Gastroesophageal sphincter (tissue), 4 donors: ENCODE data around the gene USP40. TPM values are rescaled to one million over a fixed set of nuclear protein-coding genes. Genes with fewer than 3 reads are reported as not detected.
"Not testable (repeated sequence)": the region's sequence is repeated elsewhere in the genome, so short reads cannot be mapped to it uniquely, and the experiment has no call there.

Experiments
- ATAC-seq: fragments of 150-250 bp; one replicate; pipeline ENCODE4 v1.9.1; 2016; ENCODE audit warnings: mild to moderate bottlenecking, moderate library complexity
- H3K27ac ChIP-seq, 4 donors: fragments of 200-600 bp; sonication (generic) in 3 of 4; 1 replicate in 3 of 4; 2 replicates in 1 of 4; pipeline ENCODE4 v1.5.1; 2016 to 2019
- H3K27me3 ChIP-seq: fragments of 200-600 bp; sonication (generic); one replicate; pipeline ENCODE4 v1.5.1; 2019
- H3K36me3 ChIP-seq, 2 donors: fragments of 200-600 bp; sonication (generic); one replicate each; pipeline ENCODE4 v1.5.1; 2019; ENCODE audit warnings: control low read depth in 1 of 2
- H3K4me1 ChIP-seq, 3 donors: fragments of 200-600 bp; sonication (generic); 1 replicate in 2 of 3; 2 replicates in 1 of 3; pipeline ENCODE4 v1.5.1; 2016 to 2019; ENCODE audit warnings: control low read depth in 2 of 3
- H3K4me3 ChIP-seq, 2 donors: fragments of 200-600 bp; sonication (generic); one replicate each; pipeline ENCODE4 v1.5.1; 2019; ENCODE audit warnings: mild to moderate bottlenecking in 1 of 2, moderate library complexity in 1 of 2
- H3K9me3 ChIP-seq, 3 donors: fragments of 200-600 bp; sonication (generic); one replicate each; pipeline ENCODE4 v1.5.1; 2017 to 2019; ENCODE audit warnings: control low read depth in 2 of 3
- EP300 ChIP-seq: sonication (generic); formaldehyde crosslinking; IDR thresholded peaks from one replicate; pipeline ENCODE4 v1.6.1; 2017; ENCODE audit warnings: antibody characterized with exemption, mild to moderate bottlenecking
- POLR2A ChIP-seq, 2 donors: fragments of 450-650 bp; IDR thresholded peaks; one replicate each; pipeline ENCODE4 v1.6.1; 2017; ENCODE audit warnings: antibody characterized with exemption in 2 of 2, mild to moderate bottlenecking in 2 of 2, moderate library complexity in 1 of 2
- POLR2AphosphoS5 ChIP-seq: sonication (generic); formaldehyde crosslinking; IDR thresholded peaks from one replicate; pipeline ENCODE4 v1.6.1; 2017; ENCODE audit warnings: antibody characterized with exemption
- WGBS, 2 donors: methylation state at CpG; one replicate each; pipeline ENCODE4 v1.1.5; 2018; ENCODE audit warnings: low coverage in 1 of 2; 5-methylcytosine and 5-hydroxymethylcytosine counted together
- total RNA-seq, 4 donors: library from RNA; depleted of rRNA; stranded (reverse); fragments of >200 nt; gene quantifications; one replicate each; pipeline ENCODE4 v1.1.0, GENCODE V29; 2016
- TF ChIP-seq, protein P1 (sequence below), 4 experiments: fragments of 200-600 bp in 2 of 4; fragments of 450-650 bp in 2 of 4; sonication (generic) in 1 of 4; IDR thresholded peaks; one replicate each; pipeline ENCODE4 v1.5.1; 2017 to 2019; ENCODE audit warnings: antibody characterized with exemption in 4 of 4, mild to moderate bottlenecking in 2 of 4, moderate library complexity in 2 of 4

USP40 gene
- total RNA-seq, 4 donors from 2014 or later = 13.5 to 52.6 (median 18.2) TPM

DNA sequence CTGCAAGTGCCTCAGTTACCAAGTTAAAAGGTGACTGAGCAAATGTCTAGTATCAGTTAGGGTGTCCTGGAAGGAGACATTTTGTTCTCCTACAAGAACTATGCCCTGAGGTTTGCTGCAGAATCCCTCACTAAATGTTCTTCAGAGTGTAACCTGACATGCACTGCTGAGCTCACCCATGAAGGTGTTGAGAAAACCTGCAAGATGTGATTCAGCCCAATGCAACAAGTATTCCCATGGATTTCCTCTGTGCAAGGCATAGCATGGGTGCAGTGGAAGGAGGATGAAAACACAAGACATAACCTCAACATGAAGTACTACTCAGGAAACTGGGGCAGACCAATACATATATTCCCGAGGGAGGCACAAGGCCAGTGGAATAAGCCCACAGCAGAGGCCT, 35.5 kb upstream of the USP40 start:
- H3K4me3 ChIP-seq = no peak overlapping the region
- no peaks in the 10 kb centered on the region for H3K4me1 ChIP-seq
- H3K9me3 ChIP-seq = no peaks in the 10 kb centered on the region
- H3K27ac ChIP-seq = no peak overlapping the region
- no peaks in the 10 kb centered on the region for H3K27me3 ChIP-seq
- no peaks in the 10 kb centered on the region for H3K36me3 ChIP-seq
- WGBS, 2 donors = 71 to 88% methylated on average over 1 of the region's 1 CpG
- TF ChIP-seq EP300 (no peak), POLR2A (IDR thresholded peaks at IDR 0.05) (no peak), POLR2AphosphoS5 (no peak)
- TF ChIP-seq, protein P1, sequence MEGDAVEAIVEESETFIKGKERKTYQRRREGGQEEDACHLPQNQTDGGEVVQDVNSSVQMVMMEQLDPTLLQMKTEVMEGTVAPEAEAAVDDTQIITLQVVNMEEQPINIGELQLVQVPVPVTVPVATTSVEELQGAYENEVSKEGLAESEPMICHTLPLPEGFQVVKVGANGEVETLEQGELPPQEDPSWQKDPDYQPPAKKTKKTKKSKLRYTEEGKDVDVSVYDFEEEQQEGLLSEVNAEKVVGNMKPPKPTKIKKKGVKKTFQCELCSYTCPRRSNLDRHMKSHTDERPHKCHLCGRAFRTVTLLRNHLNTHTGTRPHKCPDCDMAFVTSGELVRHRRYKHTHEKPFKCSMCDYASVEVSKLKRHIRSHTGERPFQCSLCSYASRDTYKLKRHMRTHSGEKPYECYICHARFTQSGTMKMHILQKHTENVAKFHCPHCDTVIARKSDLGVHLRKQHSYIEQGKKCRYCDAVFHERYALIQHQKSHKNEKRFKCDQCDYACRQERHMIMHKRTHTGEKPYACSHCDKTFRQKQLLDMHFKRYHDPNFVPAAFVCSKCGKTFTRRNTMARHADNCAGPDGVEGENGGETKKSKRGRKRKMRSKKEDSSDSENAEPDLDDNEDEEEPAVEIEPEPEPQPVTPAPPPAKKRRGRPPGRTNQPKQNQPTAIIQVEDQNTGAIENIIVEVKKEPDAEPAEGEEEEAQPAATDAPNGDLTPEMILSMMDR (IDR thresholded peaks at IDR 0.05) = no peak
- no peak for ATAC-seq

DNA sequence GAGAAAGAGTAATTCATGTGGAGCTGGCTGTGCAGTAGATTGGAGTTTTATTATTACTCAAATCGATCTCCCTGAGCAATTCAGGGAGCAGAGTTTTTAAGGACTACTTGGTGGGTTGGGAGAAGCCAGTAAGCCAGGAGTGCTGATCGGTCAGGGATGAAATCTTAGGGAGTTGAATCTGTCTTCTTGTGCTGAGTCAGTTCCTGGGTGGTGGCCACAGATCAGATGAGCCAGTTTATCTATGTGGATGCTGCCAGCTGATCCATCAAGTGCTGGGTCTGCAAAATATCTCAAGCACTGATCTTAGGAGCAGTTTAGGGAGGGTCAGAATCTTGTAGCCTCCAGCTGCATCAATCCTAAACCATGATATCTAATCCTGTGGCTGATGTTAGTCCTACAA, 33.8 kb upstream of the USP40 start:
- H3K36me3 ChIP-seq = no peaks in the 10 kb centered on the region
- H3K27ac ChIP-seq = no peak overlapping the region
- no peak for ATAC-seq
- H3K4me1 ChIP-seq = no peaks in the 10 kb centered on the region
- TF ChIP-seq EP300 = no peak
- TF ChIP-seq, protein P1 (IDR thresholded peaks at IDR 0.05) = no peak
- no peak for TF ChIP-seq POLR2A (IDR thresholded peaks at IDR 0.05)
- TF ChIP-seq POLR2AphosphoS5 = no peak
- no peak overlapping the region for H3K4me3 ChIP-seq
- H3K27me3 ChIP-seq = no peaks in the 10 kb centered on the region
- no peaks in the 10 kb centered on the region for H3K9me3 ChIP-seq
- 40 to 100% methylated on average over 1 of the region's 2 CpGs for WGBS, 2 donors

DNA sequence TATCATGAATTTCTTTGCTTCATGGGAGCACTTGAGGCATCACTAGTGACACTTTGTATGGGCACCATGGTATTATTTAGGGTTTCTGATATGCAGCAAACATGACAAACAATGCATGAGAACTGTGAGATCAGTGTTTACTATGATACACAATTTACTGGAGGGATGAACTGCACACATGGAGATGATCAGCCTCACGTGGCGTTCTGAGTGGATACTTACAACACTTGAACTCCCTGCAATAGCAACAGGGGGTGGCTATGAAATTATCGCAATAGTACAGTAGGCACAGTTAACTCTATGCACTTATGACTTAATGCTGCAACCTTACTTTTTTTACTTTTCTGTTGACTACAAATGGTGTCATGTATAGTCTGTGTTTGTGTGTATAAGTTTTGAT, 32.4 kb upstream of the USP40 start:
- H3K27me3 ChIP-seq = no peaks in the 10 kb centered on the region
- H3K4me3 ChIP-seq = no peak overlapping the region
- H3K9me3 ChIP-seq = no peaks in the 10 kb centered on the region
- H3K4me1 ChIP-seq = no peaks in the 10 kb centered on the region
- WGBS, 2 donors = 76% methylated on average over 3 of the region's 3 CpGs
- ATAC-seq = no peak
- TF ChIP-seq POLR2A (IDR thresholded peaks at IDR 0.05) = no peak
- TF ChIP-seq, protein P1 (IDR thresholded peaks at IDR 0.05) = no peak
- TF ChIP-seq EP300 = no peak
- no peak for TF ChIP-seq POLR2AphosphoS5
- H3K36me3 ChIP-seq = no peaks in the 10 kb centered on the region
- H3K27ac ChIP-seq = no peak overlapping the region

DNA sequence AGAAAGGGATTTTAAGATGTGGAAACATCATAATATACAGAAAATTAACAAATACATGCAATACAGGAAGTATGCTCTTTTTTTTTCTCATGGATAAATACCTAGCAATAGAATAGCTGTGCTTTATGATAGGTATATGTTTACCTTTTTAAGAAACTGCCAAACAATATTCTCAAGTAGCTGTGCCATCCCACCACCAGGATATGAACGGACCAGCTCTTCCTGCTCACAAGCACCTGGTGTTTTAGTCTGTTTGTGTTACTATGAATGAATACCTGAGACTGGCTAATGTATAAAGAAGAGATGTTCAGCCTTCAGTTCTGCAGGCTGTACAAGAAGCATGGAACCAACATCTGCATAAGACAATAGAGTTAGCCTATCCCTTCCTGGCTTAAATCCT, 30.9 kb upstream of the USP40 start:
- TF ChIP-seq, protein P1 (IDR thresholded peaks at IDR 0.05) = no peak
- no peak for TF ChIP-seq POLR2AphosphoS5
- no peak for TF ChIP-seq EP300
- no peak for TF ChIP-seq POLR2A (IDR thresholded peaks at IDR 0.05)
- Histone ChIP-seq H3K4me1 (no peaks in the 10 kb centered on the region), H3K36me3 (no peaks in the 10 kb centered on the region), H3K9me3 (no peaks in the 10 kb centered on the region), H3K4me3 (no peak overlapping the region), H3K27me3 (no peaks in the 10 kb centered on the region), H3K27ac (no peak overlapping the region)
- ATAC-seq = no peak
- WGBS, 2 donors = 43 to 71% methylated on average over 1 of the region's 1 CpG

DNA sequence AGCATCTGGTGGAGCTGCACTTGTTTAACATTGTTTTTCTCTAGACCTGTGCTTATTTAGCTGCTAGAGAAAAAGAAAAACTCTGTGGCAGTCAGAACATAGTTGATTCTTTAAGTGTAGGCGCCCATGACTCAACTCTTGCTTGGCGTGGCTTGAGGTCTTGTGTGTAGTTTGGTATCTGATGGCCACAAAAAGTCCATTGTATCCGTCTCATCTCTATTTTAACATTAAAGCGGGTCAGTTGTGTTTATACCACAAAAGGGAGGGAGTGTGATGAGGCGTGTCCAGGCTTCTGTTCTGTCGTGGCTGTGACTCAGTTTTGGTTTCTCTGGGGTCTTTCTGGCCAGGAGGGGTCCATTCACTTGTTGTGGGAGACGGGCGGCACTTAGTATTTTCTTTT, 26.6 kb upstream of the USP40 start:
- TF ChIP-seq POLR2AphosphoS5 = no peak
- TF ChIP-seq, protein P1 (IDR thresholded peaks at IDR 0.05) = no peak
- no peak for TF ChIP-seq POLR2A (IDR thresholded peaks at IDR 0.05)
- no peak for TF ChIP-seq EP300
- peaks cover 12% of the 10 kb centered on the region for H3K27me3 ChIP-seq
- no peaks in the 10 kb centered on the region for H3K4me1 ChIP-seq
- H3K9me3 ChIP-seq = no peaks in the 10 kb centered on the region
- 78 to 81% methylated on average over 6 to 7 of the region's 8 CpGs for WGBS, 2 donors
- H3K36me3 ChIP-seq = no peaks in the 10 kb centered on the region
- H3K4me3 ChIP-seq = no peak overlapping the region
- H3K27ac ChIP-seq = no peak overlapping the region
- no peak for ATAC-seq

DNA sequence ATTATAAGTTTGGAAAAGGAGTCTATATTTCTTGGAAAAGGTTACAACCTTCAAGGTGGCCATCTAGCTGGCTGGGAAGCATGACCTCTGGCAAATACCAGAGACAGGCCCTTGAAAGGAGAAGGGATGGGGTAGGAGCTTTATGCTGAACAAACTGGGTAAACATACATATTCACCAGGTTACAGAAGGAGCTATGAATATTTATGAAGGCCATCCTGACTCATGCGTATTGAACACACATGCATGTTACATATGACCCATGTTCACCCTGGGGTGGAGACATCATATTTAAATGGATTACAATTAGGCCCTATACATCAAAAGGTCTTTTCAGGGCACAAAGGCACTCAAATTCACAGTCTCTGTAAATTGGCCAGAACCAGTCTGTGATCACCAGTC, 26.1 kb upstream of the USP40 start:
- H3K4me3 ChIP-seq, H3K36me3 ChIP-seq, H3K9me3 ChIP-seq, H3K27ac ChIP-seq, ATAC-seq, H3K4me1 ChIP-seq: not testable (repeated sequence)
- peaks cover 12% of the 10 kb centered on the region for H3K27me3 ChIP-seq
- WGBS, 2 donors = 91% methylated on average over 1 of the region's 1 CpG; no CpG with 5 or more reads in 1 of the 2 donors
